ENCODE results near the gene POFUT1. TPM values are rescaled to one million over a fixed set of nuclear protein-coding genes. Genes with fewer than 3 reads are reported as not detected.

Gene POFUT1
- total RNA-seq, 3 donors from 2014 or later (not counting 1 experiment from before 2014, with no cell fraction given) = 9.7 to 14.5 (median 13.2) TPM

- Histone ChIP-seq H3K4me3 (ENCODE audit: low read length) (peak overlapping the region; percentile 78), H3K36me3 (ENCODE audit: control insufficient read depth, insufficient read depth, low read length) (peaks cover 4% of the 10 kb centered on the region), H3K9me3 (ENCODE audit: control insufficient read depth, insufficient read depth, low read length) (no peaks in the 10 kb centered on the region), H3K4me1 (ENCODE audit: control insufficient read depth, insufficient read depth, low read length) (peaks cover 28% of the 10 kb centered on the region), H3K27me3 (ENCODE audit: control insufficient read depth, insufficient read depth, low read length) (no peaks in the 10 kb centered on the region), H3K27ac (ENCODE audit: low read length) (peak overlapping the region; percentile 61)
- Mint-ChIP-seq H3K27ac (peak overlapping the region; percentile 82 to 86), H3K9me3 (no peaks in the 10 kb centered on the region), H3K4me3 (peak overlapping the region; percentile 97), H3K27me3 (ENCODE audit: low read depth in 2 of 2) (no peaks in the 10 kb centered on the region), H3K4me1 (peaks cover 81 to 88% of the 10 kb centered on the region in 2 donors), H3K36me3 (peaks cover 5% of the 10 kb centered on the region)
- intact Hi-C loops (cut with micrococcal nuclease) = loop anchor here (1.0 to 2.0 kb wide), 3 partner anchors 78 to 151 kb away; partner anchors contain the start of genes ASXL1 and TM9SF4
- WGBS (ENCODE audit: insufficient coverage) = 4% methylated on average over 40 of the region's 40 CpGs
- peak in 1 of 2 donors; percentile 40 for DNase-seq
- no peak for TF ChIP-seq CTCF (IDR thresholded peaks at IDR 0.05)
- peak in 2 of 3 donors; percentile 5 to 19 for ATAC-seq
These were observed 687 bp upstream of the POFUT1 start for GRCh38 chr20:32206760-32207625.

- ATAC-seq (no peak), DNase-seq (no peak)
- Histone ChIP-seq H3K9me3 (ENCODE audit: control insufficient read depth, insufficient read depth, low read length) (no peaks in the 10 kb centered on the region), H3K36me3 (ENCODE audit: control insufficient read depth, insufficient read depth, low read length) (peaks cover 4% of the 10 kb centered on the region), H3K27ac (ENCODE audit: low read length) (no peak overlapping the region), H3K4me3 (ENCODE audit: low read length) (peak overlapping the region; percentile 76), H3K4me1 (ENCODE audit: control insufficient read depth, insufficient read depth, low read length) (peaks cover 28% of the 10 kb centered on the region), H3K27me3 (ENCODE audit: control insufficient read depth, insufficient read depth, low read length) (no peaks in the 10 kb centered on the region)
- Mint-ChIP-seq H3K4me3 (peak overlapping the region; percentile 88), H3K9me3 (no peaks in the 10 kb centered on the region), H3K27me3 (ENCODE audit: low read depth in 2 of 2) (no peaks in the 10 kb centered on the region), H3K27ac (peak overlapping the region; percentile 30 to 82), H3K4me1 (peaks cover 70 to 74% of the 10 kb centered on the region in 2 donors), H3K36me3 (peaks cover 7% of the 10 kb centered on the region)
- intact Hi-C loops (cut with micrococcal nuclease) = no loop called here
- TF ChIP-seq CTCF (IDR thresholded peaks at IDR 0.05) = no peak
- WGBS (ENCODE audit: insufficient coverage) = 75% methylated on average over 11 of the region's 13 CpGs
These were observed 947 bp downstream of the POFUT1 start for GRCh38 chr20:32208499-32209154.

GRCh38 chr20:32209850-32210605, 2.3 kb downstream of the POFUT1 start:
- Mint-ChIP-seq H3K4me1 (peaks cover 56 to 60% of the 10 kb centered on the region in 2 donors), H3K27ac (peak overlapping the region; percentile 41 to 82), H3K27me3 (ENCODE audit: low read depth in 2 of 2) (no peaks in the 10 kb centered on the region), H3K36me3 (peaks cover 7% of the 10 kb centered on the region), H3K4me3 (peak overlapping the region; percentile 66), H3K9me3 (no peaks in the 10 kb centered on the region)
- no peak for TF ChIP-seq CTCF (IDR thresholded peaks at IDR 0.05)
- no peaks in the 10 kb centered on the region for H3K27me3 ChIP-seq (ENCODE audit: control insufficient read depth, insufficient read depth, low read length)
- no peak overlapping the region for H3K4me3 ChIP-seq (ENCODE audit: low read length)
- no peak overlapping the region for H3K27ac ChIP-seq (ENCODE audit: low read length)
- no peaks in the 10 kb centered on the region for H3K9me3 ChIP-seq (ENCODE audit: control insufficient read depth, insufficient read depth, low read length)
- intact Hi-C loops (cut with micrococcal nuclease) = no loop called here
- H3K36me3 ChIP-seq (ENCODE audit: control insufficient read depth, insufficient read depth, low read length) = peaks cover 9% of the 10 kb centered on the region
- 92% methylated on average over 9 of the region's 9 CpGs for WGBS (ENCODE audit: insufficient coverage)
- H3K4me1 ChIP-seq (ENCODE audit: control insufficient read depth, insufficient read depth, low read length) = peaks cover 26% of the 10 kb centered on the region
- ATAC-seq = no peak
- DNase-seq = no peak
